ENCODE results near the gene LCE1D.
A peak's percentile ranks its signal among the peaks of the same experiment; 100 is the strongest.

Gene LCE1D

DNA sequence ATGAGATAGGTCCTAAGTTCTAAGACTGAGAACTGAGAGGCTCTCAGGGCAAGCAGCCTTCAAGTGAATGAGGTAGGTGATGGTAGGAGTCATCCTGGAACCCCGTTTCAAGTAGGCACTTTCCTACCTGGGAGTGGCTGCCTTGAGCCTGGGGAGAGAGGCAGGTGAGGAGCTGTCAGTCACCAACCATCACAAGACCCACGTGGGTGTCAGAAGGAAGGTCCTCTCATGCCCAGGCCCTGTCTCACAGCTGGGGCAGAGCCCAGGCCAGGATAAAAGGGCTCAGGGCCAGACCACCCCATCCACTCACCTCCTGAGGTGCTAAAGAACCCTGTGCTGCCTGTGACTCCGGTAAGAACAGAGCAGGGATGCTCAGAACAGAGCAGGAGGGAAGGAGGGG, at the start of gene LCE1D:
Gene LCE1D, plus strand, starts transcription at position 301 of the 400 bp plus-strand sequence. CDS start 1,074 bp downstream, outside the sequence.
- no peak for DNase-seq

- no peak for DNase-seq
Measured at GRCh38 chr1:152747831-152748230, 48.7 kb upstream of the LCE1D start.

GRCh38 chr1:152752225-152752624, 44.3 kb upstream of the LCE1D start:
- DNase-seq, result no peak

GRCh38 chr1:152753586-152753985, 42.9 kb upstream of the LCE1D start:
- no peak for DNase-seq

GRCh38 chr1:152756872-152757271, 39.6 kb upstream of the LCE1D start:
- no peak for DNase-seq

- no peak for DNase-seq
Measured at GRCh38 chr1:152757747-152758146, 38.8 kb upstream of the LCE1D start, which contains the start of gene KPRP. Gene KPRP, plus strand, starts transcription at chr1:152758025. Its CDS starts 1,564 bp downstream, at chr1:152759589.

GRCh38 chr1:152758636-152759035, 37.9 kb upstream of the LCE1D start:
- DNase-seq, result no peak

DNA sequence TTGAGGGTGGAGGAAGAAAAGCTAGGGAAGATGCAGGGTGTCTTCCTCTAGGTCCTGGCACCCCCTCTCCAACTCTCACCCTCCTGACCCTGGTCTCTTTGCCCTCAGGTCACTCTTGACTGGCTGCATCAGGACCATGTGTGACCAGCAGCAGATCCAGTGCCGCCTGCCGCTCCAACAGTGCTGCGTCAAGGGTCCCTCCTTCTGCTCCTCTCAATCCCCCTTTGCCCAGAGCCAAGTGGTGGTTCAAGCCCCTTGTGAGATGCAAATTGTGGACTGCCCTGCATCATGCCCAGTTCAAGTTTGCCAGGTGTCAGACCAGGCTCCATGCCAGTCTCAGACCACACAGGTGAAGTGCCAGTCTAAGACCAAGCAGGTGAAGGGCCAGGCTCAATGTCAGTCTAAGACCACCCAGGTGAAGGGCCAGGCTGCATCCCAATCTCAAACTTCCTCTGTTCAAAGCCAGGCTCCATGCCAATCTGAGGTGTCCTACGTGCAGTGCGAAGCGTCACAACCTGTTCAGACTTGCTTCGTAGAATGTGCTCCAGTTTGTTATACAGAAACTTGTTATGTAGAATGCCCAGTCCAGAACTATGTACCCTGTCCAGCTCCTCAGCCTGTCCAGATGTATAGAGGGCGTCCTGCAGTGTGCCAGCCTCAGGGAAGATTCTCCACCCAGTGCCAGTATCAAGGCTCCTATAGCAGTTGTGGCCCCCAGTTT, 36.9 kb upstream of the LCE1D start:
- DNase-seq, result no peak

DNA sequence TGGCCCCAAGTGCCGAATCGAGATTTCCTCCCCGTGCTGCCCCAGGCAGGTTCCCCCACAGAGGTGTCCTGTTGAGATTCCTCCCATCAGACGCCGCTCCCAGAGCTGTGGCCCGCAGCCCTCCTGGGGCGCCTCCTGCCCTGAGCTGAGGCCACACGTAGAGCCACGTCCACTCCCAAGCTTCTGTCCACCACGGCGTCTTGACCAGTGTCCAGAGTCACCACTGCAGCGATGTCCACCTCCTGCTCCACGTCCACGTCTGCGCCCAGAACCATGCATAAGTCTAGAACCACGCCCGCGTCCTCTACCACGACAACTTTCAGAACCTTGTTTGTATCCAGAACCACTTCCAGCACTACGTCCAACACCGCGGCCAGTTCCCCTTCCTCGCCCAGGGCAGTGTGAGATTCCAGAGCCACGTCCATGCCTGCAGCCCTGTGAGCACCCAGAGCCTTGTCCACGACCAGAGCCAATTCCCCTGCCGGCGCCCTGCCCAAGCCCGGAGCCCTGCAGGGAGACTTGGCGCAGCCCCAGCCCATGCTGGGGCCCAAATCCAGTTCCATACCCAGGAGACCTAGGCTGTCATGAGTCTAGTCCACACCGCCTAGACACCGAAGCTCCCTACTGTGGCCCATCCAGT, 35.9 kb upstream of the LCE1D start:
- DNase-seq, result no peak

DNA sequence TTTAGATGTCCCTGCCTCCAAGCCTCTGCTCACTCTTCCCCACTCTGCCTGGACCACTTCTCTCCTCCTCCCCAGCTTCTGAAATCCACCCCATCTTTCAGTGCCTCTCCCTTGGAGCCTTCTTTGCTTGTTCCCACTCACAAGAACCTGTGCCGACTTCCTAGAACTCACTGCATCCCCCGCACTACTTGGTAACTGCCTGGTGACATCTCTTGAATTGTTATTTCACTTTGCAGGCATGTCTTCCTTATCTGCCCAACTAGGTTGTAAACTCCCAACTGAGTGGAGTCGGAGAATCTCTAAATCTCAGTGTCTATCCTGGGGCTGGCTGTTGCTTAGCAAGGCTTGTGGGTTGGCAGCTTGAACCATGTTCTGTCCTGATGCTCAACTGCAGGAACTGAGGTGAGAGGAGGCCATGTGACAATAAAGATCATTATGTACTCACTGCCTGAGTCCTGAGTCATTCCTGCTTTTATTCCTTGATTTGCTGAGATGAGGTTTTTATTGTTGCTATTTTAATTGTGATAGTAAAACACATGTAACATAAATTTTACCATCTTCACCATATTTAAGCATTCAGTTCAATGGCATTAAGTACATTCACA, 34.8 kb upstream of the LCE1D start:
- no peak for DNase-seq

DNA sequence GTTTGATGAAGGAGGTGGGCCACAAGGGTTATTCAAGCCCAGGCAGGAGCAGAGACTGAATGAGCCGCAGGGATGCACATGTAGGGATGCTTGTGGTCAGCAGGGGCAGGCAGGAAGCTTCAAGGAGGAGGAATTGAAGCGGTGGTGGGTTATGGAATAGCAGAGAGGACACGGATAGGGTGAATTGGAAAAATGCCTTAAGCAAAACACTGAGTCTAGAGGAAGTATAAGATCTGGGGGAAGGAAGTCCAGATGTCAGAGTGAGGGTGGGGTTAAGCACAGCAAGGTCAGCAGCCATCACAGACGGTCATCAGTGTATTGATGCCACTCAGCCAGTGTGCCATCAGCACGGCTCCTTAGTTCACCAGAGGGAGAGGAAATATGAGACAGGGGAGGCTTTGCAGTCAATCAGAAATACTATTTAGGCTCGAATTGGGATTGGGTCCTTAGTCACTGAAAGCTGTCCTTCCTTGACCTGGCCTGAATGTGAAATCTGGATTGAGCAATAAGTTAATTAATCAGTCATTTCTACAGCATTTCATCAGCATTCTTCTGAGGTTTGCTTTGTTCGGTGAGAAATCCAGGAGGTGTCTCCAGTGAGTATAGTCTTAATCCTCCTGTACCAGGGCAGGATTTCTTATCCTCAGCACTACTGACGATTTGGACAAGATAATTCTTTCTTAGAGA, 27.5 kb upstream of the LCE1D start:
- DNase-seq, result peak; percentile 24

DNA sequence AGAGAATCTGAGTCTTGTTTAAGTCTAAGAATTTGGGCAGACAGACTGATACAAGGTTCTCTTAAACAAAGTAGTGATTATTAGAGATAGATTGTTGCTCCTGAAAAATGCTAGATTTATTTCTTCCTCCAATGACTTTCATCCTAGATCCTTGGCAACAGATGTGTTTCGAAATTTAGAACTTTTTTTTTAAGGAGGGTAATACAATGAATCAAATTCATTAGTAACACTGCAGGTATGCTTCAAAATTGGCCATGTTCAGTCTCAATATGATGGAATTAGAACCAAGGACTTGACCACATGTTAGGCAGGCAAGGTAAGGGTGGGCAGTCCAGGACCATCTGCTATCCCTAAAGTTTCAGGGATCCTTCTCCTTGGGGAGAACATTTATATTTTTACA, 26.1 kb upstream of the LCE1D start:
- no peak for DNase-seq

GRCh38 chr1:152774875-152775274, 21.6 kb upstream of the LCE1D start, which contains the start of gene LCE1F:
Gene LCE1F, plus strand, starts transcription at chr1:152775140. Its CDS starts 1,232 bp downstream, at chr1:152776372.
- no peak for DNase-seq

DNA sequence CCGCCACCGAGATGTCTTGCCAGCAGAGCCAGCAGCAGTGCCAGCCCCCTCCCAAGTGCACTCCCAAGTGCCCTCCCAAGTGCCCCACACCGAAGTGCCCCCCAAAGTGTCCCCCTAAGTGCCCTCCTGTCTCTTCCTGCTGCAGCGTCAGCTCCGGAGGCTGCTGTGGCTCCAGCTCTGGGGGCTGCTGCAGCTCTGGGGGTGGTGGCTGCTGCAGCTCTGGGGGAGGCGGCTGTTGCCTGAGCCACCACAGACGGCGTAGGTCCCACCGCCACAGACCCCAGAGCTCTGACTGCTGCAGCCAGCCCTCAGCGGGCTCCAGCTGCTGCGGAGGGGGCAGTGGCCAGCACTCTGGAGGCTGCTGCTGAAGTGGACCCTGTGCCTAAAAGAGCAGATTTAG, 20.2 kb upstream of the LCE1D start:
- no peak for DNase-seq

GRCh38 chr1:152777510-152778137, 18.9 kb upstream of the LCE1D start:
- peak; percentile 47 for DNase-seq

DNA sequence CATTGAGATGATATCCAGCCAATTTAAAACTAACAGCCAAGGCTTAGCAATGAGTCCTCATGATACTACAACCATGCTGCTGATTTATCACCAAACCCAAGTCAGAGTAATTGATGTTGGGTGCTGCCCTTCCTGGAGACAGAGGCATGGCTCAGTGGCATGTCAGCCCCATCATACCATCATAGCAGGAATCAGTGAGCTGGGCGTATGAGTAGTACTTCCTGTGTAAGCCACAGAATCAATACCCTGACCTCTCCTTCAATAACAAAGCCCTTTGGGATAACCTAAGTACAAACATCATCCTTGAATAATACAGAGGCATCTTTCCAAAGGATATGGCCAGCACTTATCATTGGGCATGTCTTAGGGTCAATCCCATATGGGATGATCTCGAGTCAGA, 13.4 kb upstream of the LCE1D start:
- DNase-seq, result no peak

- no peak for DNase-seq
Measured at GRCh38 chr1:152786077-152786476, 10.4 kb upstream of the LCE1D start, which contains the start of gene LCE1E. Gene LCE1E, plus strand, starts transcription at chr1:152786257. Its CDS starts 1,043 bp downstream, at chr1:152787300.

GRCh38 chr1:152795686-152796085, 835 bp upstream of the LCE1D start:
- no peak for DNase-seq

DNA sequence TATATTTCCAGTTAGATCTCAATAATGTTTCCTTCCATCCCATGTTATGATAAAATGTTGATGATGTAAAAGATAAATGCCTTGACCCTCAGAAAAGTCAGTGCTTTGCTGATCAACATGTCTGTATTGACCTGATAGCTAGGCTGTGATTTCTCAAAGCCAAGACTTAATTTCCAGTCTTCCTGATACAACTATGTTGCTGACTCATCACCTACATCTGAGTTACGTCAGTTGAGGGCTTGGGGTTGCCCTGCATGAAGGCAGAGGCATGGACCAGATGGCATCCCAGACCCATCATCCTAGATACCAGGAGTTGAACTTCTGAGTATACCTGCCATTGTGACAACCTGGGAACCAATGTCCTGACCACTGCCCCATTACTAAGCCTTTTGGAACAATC, 4.8 kb downstream of the LCE1D start:
- DNase-seq, result no peak

DNA sequence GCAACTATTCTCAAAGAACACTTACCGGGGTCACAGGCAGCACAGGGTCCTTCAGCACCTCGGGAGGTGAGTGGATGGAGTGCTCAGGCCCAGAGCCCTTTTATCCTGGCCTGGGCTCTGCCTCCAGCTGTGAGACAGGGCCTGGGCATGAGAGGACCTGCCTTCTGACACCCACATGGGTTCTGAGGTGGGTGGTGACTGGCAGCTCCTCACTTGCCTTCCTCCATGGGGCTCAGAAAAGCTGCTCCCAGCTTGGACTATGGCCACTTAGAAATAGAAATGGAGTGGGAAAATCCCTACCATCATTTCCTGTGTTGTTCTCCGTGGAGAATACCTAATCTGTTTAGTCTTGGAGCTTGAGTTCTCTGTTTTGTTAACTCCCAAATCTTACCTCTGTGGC, 10.1 kb downstream of the LCE1D start, which contains the start of gene LCE1C:
Gene LCE1C, minus strand, starts transcription at position 76 of the 400 bp plus-strand sequence. CDS start 1,173 bp downstream, outside the sequence.
- DNase-seq, result no peak

DNA sequence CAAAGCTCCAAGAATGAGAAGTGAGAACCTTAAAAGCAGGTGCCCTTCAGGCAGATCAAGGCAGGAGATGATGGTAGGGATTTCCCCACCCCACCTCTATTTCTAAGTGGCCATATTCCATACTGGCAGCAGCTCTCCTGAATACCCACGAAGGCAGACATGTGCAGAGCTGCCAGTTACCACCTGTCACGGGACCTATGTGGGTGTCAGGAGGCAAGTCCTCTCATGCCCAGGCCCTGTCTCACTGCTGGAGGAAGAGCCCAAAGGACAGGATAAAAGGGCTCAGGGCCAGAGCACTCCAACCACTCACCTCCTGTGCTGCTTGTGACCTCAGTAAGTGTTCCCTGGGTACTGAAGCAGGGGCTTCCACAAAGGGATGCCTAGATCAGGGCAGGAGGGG, 14.5 kb downstream of the LCE1D start:
- no peak for DNase-seq

GRCh38 chr1:152811671-152812070, 15.2 kb downstream of the LCE1D start, which contains the start of gene LCE1B:
Gene LCE1B, plus strand, starts transcription at chr1:152811971. Its CDS starts 476 bp downstream, at chr1:152812447.
- DNase-seq, result no peak

DNA sequence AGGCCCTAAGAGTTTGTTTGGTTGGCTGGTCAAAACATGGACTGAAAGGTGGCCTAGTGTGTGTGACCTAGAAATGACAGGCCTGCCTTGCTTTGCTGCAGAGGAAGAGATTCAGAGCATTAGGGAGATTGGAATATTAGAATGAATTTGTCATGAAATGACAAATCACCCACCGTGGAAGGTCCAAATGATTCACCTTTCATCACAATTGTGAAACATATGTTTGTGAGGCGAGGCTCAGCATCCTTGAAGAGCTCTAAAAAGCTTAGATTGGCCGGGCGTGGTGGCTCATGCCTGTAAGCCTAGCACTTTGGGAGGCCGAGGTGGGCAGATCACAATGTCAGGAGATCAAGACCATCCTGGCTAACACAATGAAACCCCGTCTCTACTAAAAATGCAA, 20.8 kb downstream of the LCE1D start:
- no peak for DNase-seq
